ENCODE data around the gene HNRNPUL2.

DNA sequence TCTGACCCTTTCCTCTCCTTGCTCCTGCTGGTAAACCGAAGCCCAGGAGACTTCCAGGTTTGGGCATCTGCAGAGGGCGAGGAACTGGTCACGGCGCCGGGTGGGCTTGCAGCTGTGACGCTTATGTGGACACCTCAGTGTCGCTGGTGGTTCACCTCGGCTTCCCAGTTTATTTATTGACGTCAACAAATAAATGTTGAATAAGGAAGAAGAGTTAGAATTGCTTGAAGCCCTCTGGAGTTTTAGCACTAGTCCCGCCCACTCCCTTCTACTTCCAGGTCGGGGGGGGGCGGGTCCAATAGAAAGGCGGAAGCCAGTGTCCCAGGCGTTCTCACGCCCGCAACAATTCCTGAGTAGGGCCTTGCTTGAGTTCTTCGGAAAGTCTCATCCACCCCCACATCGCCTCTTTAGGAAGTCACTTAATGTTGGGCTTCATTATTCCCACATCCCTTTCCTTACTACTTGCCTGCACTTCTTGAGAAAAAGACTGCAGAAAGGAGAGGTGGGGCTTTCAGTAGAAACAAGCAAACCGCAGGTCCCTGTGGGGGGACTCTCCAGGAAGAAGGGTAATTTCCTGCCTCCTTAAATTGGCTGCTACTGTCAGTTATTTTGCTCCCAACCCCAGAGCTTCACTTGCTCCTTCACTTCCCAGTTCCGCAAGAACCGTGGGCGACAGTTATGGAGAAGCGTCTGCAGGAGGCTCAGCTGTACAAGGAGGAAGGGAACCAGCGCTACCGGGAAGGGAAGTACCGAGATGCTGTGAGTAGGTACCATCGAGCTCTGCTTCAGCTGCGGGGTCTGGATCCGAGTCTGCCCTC, 1.1 kb upstream of the HNRNPUL2 start, which contains the start of gene TTC9C:
- TF ChIP-seq POLR2AphosphoS5 (IDR thresholded peaks at IDR 0.05) (peak; percentile 85 to 89), CTCF (IDR thresholded peaks at IDR 0.05) (no peak), POLR2A (IDR thresholded peaks at IDR 0.05) (peak in 2 of 4 donors; percentile 70 to 84), EP300 (IDR thresholded peaks at IDR 0.05) (no peak)
